Neuronal stem cell (in vitro differentiated cells): ENCODE results near the gene KRTAP4-2.
"Not testable (repeated sequence)": the region's sequence is repeated elsewhere in the genome, so short reads cannot be mapped to it uniquely, and the experiment has no call there.

ENCODE experiments used
- DNase-seq: peaks from one replicate; pipeline ENCODE4 v3.0.0-alpha.2; 2013; ENCODE audit warnings: low spot score
- H2AFZ ChIP-seq: one replicate; pipeline ENCODE4 v1.6.1; 2013; ENCODE audit warnings: mild to moderate bottlenecking, low read length, inconsistent platforms
- H2AK5ac ChIP-seq: 2 replicates; pipeline ENCODE4 v1.6.1; 2013; ENCODE audit warnings: low read depth, mild to moderate bottlenecking, inconsistent platforms, low read length, moderate library complexity, mixed read lengths
- H2BK120ac ChIP-seq: 2 replicates; pipeline ENCODE4 v1.6.1; 2013; ENCODE audit warnings: low read depth, mild to moderate bottlenecking, inconsistent platforms, low read length, moderate library complexity, mixed read lengths
- H2BK12ac ChIP-seq: one replicate; pipeline ENCODE4 v1.6.1; 2013; ENCODE audit warnings: low read length, inconsistent platforms
- H2BK15ac ChIP-seq: 2 replicates; pipeline ENCODE4 v1.6.1; 2013; ENCODE audit warnings: mild to moderate bottlenecking, low read length, inconsistent platforms, mixed read lengths
- H2BK5ac ChIP-seq: one replicate; pipeline ENCODE4 v1.6.1; 2013; ENCODE audit warnings: inconsistent platforms, mild to moderate bottlenecking, low read length, moderate library complexity
- H3K14ac ChIP-seq: one replicate; pipeline ENCODE4 v1.6.1; 2013; ENCODE audit warnings: low read length, inconsistent platforms
- H3K18ac ChIP-seq: 2 replicates; pipeline ENCODE4 v1.6.1; 2013; ENCODE audit warnings: low read length, inconsistent platforms
- H3K23ac ChIP-seq: 2 replicates; pipeline ENCODE4 v1.6.1; 2013; ENCODE audit warnings: low read depth, mild to moderate bottlenecking, mixed read lengths, low read length, inconsistent platforms; ENCODE audit not compliant: poor library complexity
- H3K27ac ChIP-seq: replicated peaks from 3 replicates; pipeline ENCODE4 v1.5.1; 2013; ENCODE audit warnings: low read length, inconsistent platforms
- H3K27me3 ChIP-seq, 3 experiments: 2 replicates each; pipeline ENCODE4 v1.6.1; 2013; ENCODE audit warnings: low read length in 3 of 3, mild to moderate bottlenecking in 2 of 3, inconsistent platforms in 1 of 3, low read depth in 1 of 3, mixed read lengths in 1 of 3, moderate library complexity in 1 of 3; ENCODE audit not compliant: control insufficient read depth in 3 of 3, insufficient read depth in 3 of 3
- H3K36me3 ChIP-seq, 2 donors: replicated peaks in 1 of 2; 2 replicates each; pipeline ENCODE4 v1.6.1; 2013; ENCODE audit warnings: low read length in 2 of 2; ENCODE audit not compliant: control insufficient read depth in 2 of 2, insufficient read depth in 2 of 2
- H3K4ac ChIP-seq: 2 replicates; pipeline ENCODE4 v1.6.1; 2013; ENCODE audit warnings: inconsistent platforms, mild to moderate bottlenecking, low read length, moderate library complexity
- H3K4me1 ChIP-seq, 2 donors: 1 replicate in 1 of 2; 2 replicates in 1 of 2; pipeline ENCODE4 v1.6.1; 2013; ENCODE audit warnings: low read length in 2 of 2, low read depth in 1 of 2; ENCODE audit not compliant: control insufficient read depth in 2 of 2, insufficient read depth in 1 of 2
- H3K4me2 ChIP-seq: one replicate; pipeline ENCODE4 v1.6.1; 2013; ENCODE audit warnings: mild to moderate bottlenecking, low read length, inconsistent platforms; ENCODE audit not compliant: insufficient read depth, poor library complexity, severe bottlenecking
- H3K4me3 ChIP-seq, 2 donors: 2 replicates each; pipeline ENCODE4 v1.5.1; 2013; ENCODE audit warnings: low read length in 2 of 2, mild to moderate bottlenecking in 2 of 2, inconsistent platforms in 1 of 2, moderate library complexity in 1 of 2
- H3K79me1 ChIP-seq: one replicate; pipeline ENCODE4 v1.6.1; 2013; ENCODE audit warnings: low read depth, mild to moderate bottlenecking, inconsistent platforms, low read length, moderate library complexity
- H3K9ac ChIP-seq: one replicate; pipeline ENCODE4 v1.6.1; 2013; ENCODE audit warnings: mild to moderate bottlenecking, low read depth, low read length, inconsistent platforms; ENCODE audit not compliant: poor library complexity
- H3K9me3 ChIP-seq, 2 donors: replicated peaks in 1 of 2; 2 replicates each; pipeline versions ENCODE3 to v1.6.1; 2013; ENCODE audit warnings: low read length in 2 of 2, mild to moderate bottlenecking in 2 of 2, inconsistent platforms in 1 of 2, low read depth in 1 of 2, mixed read lengths in 1 of 2, moderate library complexity in 1 of 2; ENCODE audit not compliant: control insufficient read depth in 2 of 2, insufficient read depth in 1 of 2
- H4K8ac ChIP-seq: one replicate; pipeline ENCODE4 v1.6.1; 2013; ENCODE audit warnings: low read depth, mild to moderate bottlenecking, inconsistent platforms, low read length, moderate library complexity
- H4K91ac ChIP-seq: one replicate; pipeline ENCODE4 v1.6.1; 2013; ENCODE audit warnings: low read length, low read depth, mild to moderate bottlenecking, inconsistent platforms; ENCODE audit not compliant: poor library complexity
- WGBS, 2 donors: extraction: QIAGEN DNeasy Blood & Tissue Kit; methylation state at CpG; one replicate each; pipeline ENCODE4 v1.1.7; 2013; ENCODE audit warnings: missing lambda C conversion rate in 2 of 2, mixed read lengths in 1 of 2; ENCODE audit not compliant: insufficient read length in 2 of 2, insufficient replicate concordance in 1 of 2; ENCODE audit errors: extremely low coverage in 2 of 2; 5-methylcytosine and 5-hydroxymethylcytosine counted together

KRTAP4-2 gene

DNA sequence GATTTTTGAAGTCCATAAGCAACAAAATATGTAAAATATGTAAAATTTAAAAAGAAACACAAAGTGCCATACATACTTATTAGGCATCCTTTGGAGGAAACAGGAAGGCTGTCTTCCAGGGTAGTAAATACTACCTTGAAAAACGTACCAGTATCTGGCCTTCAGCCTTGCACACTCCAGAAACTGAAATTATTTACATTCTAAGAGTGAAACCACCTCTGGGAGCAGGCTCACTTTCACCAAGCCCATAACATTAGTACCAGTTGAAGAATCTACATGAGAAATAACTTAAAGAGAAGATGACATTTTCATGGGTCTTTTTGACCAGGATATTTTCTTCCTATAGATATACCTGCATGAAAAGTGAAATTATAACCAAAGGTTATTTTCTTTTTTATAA, 18.0 kb upstream of the KRTAP4-2 start:
- no peak for DNase-seq
- Histone ChIP-seq H3K4me2 (no peak overlapping the region), H2AK5ac (no peak overlapping the region), H3K14ac (no peak overlapping the region), H3K36me3 (no peaks in the 10 kb centered on the region), H2BK5ac (no peak overlapping the region), H3K79me1 (no peaks in the 10 kb centered on the region), H3K9me3 (no peaks in the 10 kb centered on the region), H3K9ac (no peak overlapping the region), H3K27ac (no peak overlapping the region), H2AFZ (no peak overlapping the region), H3K4ac (no peak overlapping the region), H3K4me1 (no peaks in the 10 kb centered on the region), H2BK120ac (no peak overlapping the region), H4K8ac (no peak overlapping the region), H3K4me3 (no peak overlapping the region), H2BK12ac (no peak overlapping the region), H4K91ac (no peak overlapping the region), H3K27me3 (no peaks in the 10 kb centered on the region), H3K18ac (no peak overlapping the region), H3K23ac (no peak overlapping the region), H2BK15ac (no peak overlapping the region)
- WGBS, 2 donors: no CpG with 5 or more reads among the region's 1 CpG

- Histone ChIP-seq H3K36me3 (no peaks in the 10 kb centered on the region), H3K23ac (peak overlapping the region; percentile 69), H2BK5ac (no peak overlapping the region), H3K27me3 (no peaks in the 10 kb centered on the region), H3K4me3 (peak overlapping the region in 1 of 2 donors; percentile 64), H2AK5ac (peak overlapping the region; percentile 71), H3K4me1 (peaks cover 0 to 2% of the 10 kb centered on the region in 2 donors), H2AFZ (no peak overlapping the region), H3K79me1 (no peaks in the 10 kb centered on the region), H3K14ac (peak overlapping the region; percentile 82), H4K8ac (no peak overlapping the region), H3K9me3 (no peaks in the 10 kb centered on the region), H2BK15ac (peak overlapping the region; percentile 51), H3K27ac (no peak overlapping the region), H3K4me2 (no peak overlapping the region), H3K4ac (no peak overlapping the region), H3K9ac (peak overlapping the region; percentile 2), H3K18ac (peak overlapping the region; percentile 61), H2BK120ac (no peak overlapping the region), H4K91ac (no peak overlapping the region), H2BK12ac (no peak overlapping the region)
- WGBS, 2 donors: no CpG with 5 or more reads among the region's 3 CpGs
- DNase-seq: no peak
Observed at GRCh38 chr17:41190328-41190727, 12.3 kb upstream of the KRTAP4-2 start.

DNA sequence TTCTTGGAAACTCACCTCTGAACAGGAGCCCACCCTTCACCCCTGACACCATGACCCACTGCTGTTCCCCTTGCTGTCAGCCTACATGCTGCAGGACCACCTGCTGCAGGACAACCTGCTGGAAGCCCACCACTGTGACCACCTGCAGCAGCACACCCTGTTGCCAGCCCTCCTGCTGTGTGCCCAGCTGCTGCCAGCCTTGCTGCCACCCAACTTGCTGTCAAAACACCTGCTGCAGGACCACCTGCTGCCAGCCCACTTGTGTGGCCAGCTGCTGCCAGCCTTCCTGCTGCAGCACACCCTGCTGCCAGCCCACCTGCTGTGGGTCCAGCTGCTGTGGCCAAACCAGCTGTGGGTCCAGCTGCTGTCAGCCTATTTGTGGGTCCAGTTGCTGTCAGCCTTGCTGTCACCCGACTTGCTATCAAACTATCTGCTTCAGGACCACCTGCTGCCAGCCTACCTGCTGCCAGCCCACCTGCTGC, 11.9 kb upstream of the KRTAP4-2 start, which contains the start of gene KRTAP9-1:
Gene KRTAP9-1 (plus strand): TSS at position 51 of the 482 bp plus-strand sequence. CDS start 0 bp downstream, at position 51.
- not testable (repeated sequence) for H3K4me1 ChIP-seq, H3K27ac ChIP-seq, DNase-seq, H3K27me3 ChIP-seq, H4K91ac ChIP-seq, H3K4ac ChIP-seq, H2BK5ac ChIP-seq, H2BK12ac ChIP-seq, H3K36me3 ChIP-seq, H3K79me1 ChIP-seq, H4K8ac ChIP-seq, H3K9me3 ChIP-seq, H2AFZ ChIP-seq, H2BK120ac ChIP-seq, H3K4me2 ChIP-seq
- peak within 1 kb of the TSS; percentile 51 for H2BK15ac ChIP-seq
- WGBS, 2 donors: no CpG with 5 or more reads among the region's 1 CpG
- peak within 1 kb of the TSS; percentile 71 for H2AK5ac ChIP-seq
- peak within 1 kb of the TSS; percentile 61 for H3K18ac ChIP-seq
- peak within 1 kb of the TSS in 1 of 2 donors; percentile 64 for H3K4me3 ChIP-seq
- H3K9ac ChIP-seq: peak within 1 kb of the TSS; percentile 2
- H3K23ac ChIP-seq: peak within 1 kb of the TSS; percentile 69
- H3K14ac ChIP-seq: peak within 1 kb of the TSS; percentile 82

GRCh38 chr17:41186872-41187271, 8.9 kb upstream of the KRTAP4-2 start:
- Histone ChIP-seq H2AK5ac (no peak overlapping the region), H3K4me2 (no peak overlapping the region), H3K36me3 (no peaks in the 10 kb centered on the region), H3K23ac (no peak overlapping the region), H3K27me3 (no peaks in the 10 kb centered on the region), H3K14ac (no peak overlapping the region), H2BK5ac (no peak overlapping the region), H3K4ac (no peak overlapping the region), H3K9me3 (no peaks in the 10 kb centered on the region), H3K9ac (no peak overlapping the region), H2BK15ac (no peak overlapping the region), H4K8ac (no peak overlapping the region), H3K27ac (no peak overlapping the region), H2BK12ac (no peak overlapping the region), H4K91ac (no peak overlapping the region), H3K18ac (peak overlapping the region; percentile 52), H3K4me1 (peaks cover 0 to 2% of the 10 kb centered on the region in 2 donors), H2AFZ (no peak overlapping the region), H2BK120ac (no peak overlapping the region), H3K79me1 (no peaks in the 10 kb centered on the region), H3K4me3 (no peak overlapping the region)
- no peak for DNase-seq
- WGBS, 2 donors: no CpG with 5 or more reads among the region's 2 CpGs
